Activated CD8-positive, alpha-beta memory T cell treated with anti-CD3 and anti-CD28 coated beads for 48 hours (primary cell): ENCODE results near the gene FAM72D.
"Not testable (repeated sequence)": the region's sequence is repeated elsewhere in the genome, so short reads cannot be mapped to it uniquely, and the experiment has no call there.

Experiments
- DNase-seq, 3 experiments: peaks; one replicate each; pipeline ENCODE4 v3.0.0-alpha.2; 2020; ENCODE audit warnings: low read depth in 2 of 3, low spot score in 2 of 3

FAM72D gene

GRCh38 chr1:145082483-145083255, 13.1 kb upstream of the FAM72D start:
- DNase-seq: not testable (repeated sequence)

- peak in 2 of 3 experiments; percentile 0 to 1 for DNase-seq
These were observed 2.1 kb upstream of the FAM72D start for GRCh38 chr1:145093517-145094149.

GRCh38 chr1:145094655-145095211, 1.0 kb upstream of the FAM72D start:
- peak in 1 of 3 experiments; percentile 0 for DNase-seq

- DNase-seq: not testable (repeated sequence)
These were observed 6.0 kb downstream of the FAM72D start for GRCh38 chr1:145101725-145102124.

GRCh38 chr1:145103294-145103693, 7.5 kb downstream of the FAM72D start:
- DNase-seq: not testable (repeated sequence)

GRCh38 chr1:145111674-145112073, 15.9 kb downstream of the FAM72D start:
- DNase-seq: not testable (repeated sequence)

GRCh38 chr1:145112703-145113102, 16.9 kb downstream of the FAM72D start:
- not testable (repeated sequence) for DNase-seq

- DNase-seq: not testable (repeated sequence)
These were observed 18.8 kb downstream of the FAM72D start for GRCh38 chr1:145114560-145115057.

GRCh38 chr1:145115587-145116493, 20.1 kb downstream of the FAM72D start:
- DNase-seq: not testable (repeated sequence)

GRCh38 chr1:145119842-145120241, 24.1 kb downstream of the FAM72D start:
- not testable (repeated sequence) for DNase-seq

GRCh38 chr1:145122344-145123061, 26.7 kb downstream of the FAM72D start:
- not testable (repeated sequence) for DNase-seq

GRCh38 chr1:145123062-145123395, 27.3 kb downstream of the FAM72D start:
- DNase-seq: not testable (repeated sequence)

GRCh38 chr1:145123992-145124641, 28.3 kb downstream of the FAM72D start:
- not testable (repeated sequence) for DNase-seq

- DNase-seq: not testable (repeated sequence)
These were observed 29.3 kb downstream of the FAM72D start for GRCh38 chr1:145125112-145125511.

GRCh38 chr1:145127144-145127543, 31.4 kb downstream of the FAM72D start:
- DNase-seq: not testable (repeated sequence)

GRCh38 chr1:145128697-145129469, 33.1 kb downstream of the FAM72D start:
- DNase-seq: not testable (repeated sequence)

GRCh38 chr1:145134476-145134875, 38.7 kb downstream of the FAM72D start:
- DNase-seq: not testable (repeated sequence)

- not testable (repeated sequence) for DNase-seq
These were observed 44.8 kb downstream of the FAM72D start for GRCh38 chr1:145140549-145140948.
